BLaER1 (cell line): ENCODE measurements around the gene BCL7A.
"Not testable (repeated sequence)": the region's sequence is repeated elsewhere in the genome, so short reads cannot be mapped to it uniquely, and the experiment has no call there.

Experiments used
- H3K27ac ChIP-seq: shearing (Covaris generic); formaldehyde crosslinking; 2 replicates; pipeline ENCODE4 v1.8.1; 2022
- H3K27me3 ChIP-seq: shearing (Covaris generic); formaldehyde crosslinking; 2 replicates; pipeline ENCODE4 v1.8.1; 2022
- H3K36me3 ChIP-seq: shearing (Covaris generic); formaldehyde crosslinking; 2 replicates; pipeline ENCODE4 v1.8.1; 2022
- H3K4me1 ChIP-seq: shearing (Covaris generic); formaldehyde crosslinking; 2 replicates; pipeline ENCODE4 v1.8.1; 2022
- H3K4me2 ChIP-seq: shearing (Covaris generic); formaldehyde crosslinking; 2 replicates; pipeline ENCODE4 v1.8.1; 2022
- H3K4me3 ChIP-seq: shearing (Covaris generic); formaldehyde crosslinking; 2 replicates; pipeline ENCODE4 v1.8.1; 2022
- H3K9ac ChIP-seq: shearing (Covaris generic); formaldehyde crosslinking; 2 replicates; pipeline ENCODE4 v1.8.1; 2022
- H3K9me3 ChIP-seq: shearing (Covaris generic); formaldehyde crosslinking; 2 replicates; pipeline ENCODE4 v1.8.1; 2022
- H4K20me1 ChIP-seq: shearing (Covaris generic); formaldehyde crosslinking; 2 replicates; pipeline ENCODE4 v1.8.1; 2022
- Cebpa-rat ChIP-seq: shearing (Covaris generic); IDR thresholded peaks from 2 replicates; pipeline ENCODE4 v1.8.1; 2022

BCL7A gene

DNA sequence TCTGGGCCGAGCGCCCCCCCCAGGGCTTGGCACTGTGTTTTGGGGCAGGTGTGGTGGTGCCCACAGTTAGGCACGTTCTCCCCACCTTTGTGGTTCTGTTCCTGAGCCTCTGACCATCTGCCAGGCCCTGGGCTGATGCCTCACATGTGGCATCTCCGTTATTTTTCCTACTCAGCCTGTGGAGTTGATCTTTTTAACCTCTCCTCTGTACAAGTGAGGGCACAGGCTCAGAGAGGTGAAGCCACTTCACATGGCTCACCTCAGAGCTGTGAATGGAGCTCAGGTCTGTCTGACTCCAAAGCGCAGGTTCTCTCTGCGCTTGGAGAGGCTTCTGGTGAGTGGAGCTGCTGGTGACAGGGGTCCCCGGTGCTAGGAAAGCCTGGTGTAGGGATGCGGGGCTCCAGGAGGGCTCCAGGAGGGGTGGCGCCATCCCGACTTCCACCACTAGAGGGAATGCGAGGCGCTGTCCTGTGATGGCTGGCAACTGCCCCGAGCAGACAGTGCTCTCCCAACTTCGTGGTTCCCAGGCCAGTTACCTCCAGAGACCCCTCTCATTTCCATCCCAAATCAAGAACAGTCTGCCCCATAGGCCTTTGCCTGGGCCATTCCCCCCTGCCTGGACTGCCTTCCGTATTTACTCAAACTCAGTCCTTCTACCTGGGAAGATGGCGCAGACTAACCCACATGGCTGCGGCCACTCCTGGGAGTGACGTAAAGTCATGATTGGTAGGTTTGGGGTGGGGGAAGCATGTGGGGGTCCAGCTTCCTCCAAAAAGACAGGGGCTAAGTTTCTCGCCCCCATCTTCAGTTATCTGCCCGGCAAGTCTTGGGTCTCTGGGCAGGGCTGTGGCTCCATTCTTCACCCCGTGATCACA lies 9.9 kb downstream of the BCL7A start:
- no peak for TF ChIP-seq Cebpa-rat
- peak overlapping the region; percentile 75; the same call in 1 of the 2 replicates for H3K27ac ChIP-seq

DNA sequence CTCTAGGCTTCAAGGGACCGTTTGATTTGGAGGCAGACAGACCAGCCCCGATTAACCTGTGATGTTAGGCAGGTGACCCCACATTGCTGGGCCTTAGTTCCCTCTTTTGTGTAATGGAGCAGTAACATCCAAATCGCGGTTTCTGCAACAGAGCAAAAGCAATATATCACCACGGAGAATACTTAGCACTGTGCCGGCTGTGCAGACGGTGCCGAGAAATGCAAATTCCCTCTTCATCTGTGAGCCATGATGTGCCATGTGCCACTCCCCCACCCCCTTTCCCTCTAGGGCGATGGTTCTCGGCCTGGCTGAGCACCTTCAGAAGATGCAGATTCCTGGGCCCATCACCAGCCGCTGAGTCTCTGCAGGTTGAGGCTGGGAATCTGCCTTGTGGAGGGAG lies 10.9 kb downstream of the BCL7A start:
- TF ChIP-seq Cebpa-rat, result no peak
- no peak overlapping the region for H3K4me2 ChIP-seq
- no peaks in the 10 kb centered on the region for H3K9me3 ChIP-seq
- peaks cover 77% of the 10 kb centered on the region for H3K4me1 ChIP-seq
- H4K20me1 ChIP-seq, result peaks cover 100% of the 10 kb centered on the region
- no peak overlapping the region for H3K4me3 ChIP-seq
- no peak overlapping the region for H3K27ac ChIP-seq
- H3K27me3 ChIP-seq, result no peaks in the 10 kb centered on the region
- peaks cover 67% of the 10 kb centered on the region for H3K36me3 ChIP-seq
- no peak overlapping the region for H3K9ac ChIP-seq

More for the DNA sequence above, 9.9 kb downstream of the BCL7A start:
- Histone ChIP-seq H4K20me1 (peaks cover 100% of the 10 kb centered on the region), H3K4me1 (peaks cover 82% of the 10 kb centered on the region), H3K27me3 (no peaks in the 10 kb centered on the region), H3K9ac (no peak overlapping the region), H3K4me2 (peak overlapping the region; percentile 97), H3K36me3 (peaks cover 57% of the 10 kb centered on the region), H3K9me3 (no peaks in the 10 kb centered on the region), H3K4me3 (no peak overlapping the region)

DNA sequence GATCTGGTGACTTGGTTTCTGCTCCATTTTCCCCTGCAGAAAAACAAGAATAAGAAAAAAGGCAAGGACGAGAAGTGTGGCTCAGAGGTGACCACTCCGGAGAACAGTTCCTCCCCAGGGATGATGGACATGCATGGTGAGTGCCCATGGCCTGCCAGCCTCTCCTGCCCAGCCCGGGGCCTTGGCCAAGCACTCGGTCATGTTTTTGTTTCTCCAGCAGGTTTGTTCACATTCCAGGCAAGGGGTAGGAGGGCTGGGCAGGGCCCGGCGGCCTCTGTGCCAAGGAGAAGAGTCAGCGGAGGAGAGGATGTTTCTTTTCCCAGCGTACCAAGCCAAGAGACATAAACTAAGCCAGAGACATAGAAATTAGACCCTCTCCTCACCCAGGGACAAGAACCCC lies 13.6 kb downstream of the BCL7A start:
- Histone ChIP-seq H3K36me3 (peaks cover 94% of the 10 kb centered on the region), H3K9ac (no peak overlapping the region), H4K20me1 (peaks cover 97% of the 10 kb centered on the region), H3K4me2 (peak overlapping the region; percentile 16; the same call in 1 of the 2 replicates), H3K4me1 (peaks cover 71% of the 10 kb centered on the region), H3K27me3 (no peaks in the 10 kb centered on the region), H3K27ac (peak overlapping the region; percentile 23; the same call in 1 of the 2 replicates), H3K4me3 (no peak overlapping the region), H3K9me3 (no peaks in the 10 kb centered on the region)
- TF ChIP-seq Cebpa-rat, result no peak

DNA sequence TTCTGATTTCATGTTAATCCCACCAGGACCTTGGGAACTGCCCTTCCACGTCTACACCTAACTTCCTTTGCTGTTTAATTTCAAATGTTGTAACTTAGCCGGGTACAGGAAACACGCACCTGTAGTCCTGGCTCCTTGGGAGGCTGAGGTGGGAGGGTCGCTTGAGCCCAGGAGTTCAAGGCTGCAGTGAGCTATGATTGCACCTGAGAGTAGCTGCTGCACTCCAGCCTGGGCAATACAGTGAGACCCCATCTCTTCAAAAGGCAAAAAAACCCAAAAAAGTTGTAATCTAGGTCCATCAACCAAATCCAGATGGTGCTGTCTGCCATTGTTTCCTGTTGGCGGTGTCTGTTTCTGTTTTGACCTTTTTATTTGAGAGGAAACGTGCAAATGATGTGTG lies 14.5 kb downstream of the BCL7A start:
- peaks cover 97% of the 10 kb centered on the region for H4K20me1 ChIP-seq
- H3K9ac ChIP-seq, result no peak overlapping the region
- H3K36me3 ChIP-seq, result peaks cover 97% of the 10 kb centered on the region
- H3K4me1 ChIP-seq, result peaks cover 71% of the 10 kb centered on the region
- no peak for TF ChIP-seq Cebpa-rat
- no peak overlapping the region for H3K4me2 ChIP-seq
- no peak overlapping the region for H3K4me3 ChIP-seq
- H3K9me3 ChIP-seq, result no peaks in the 10 kb centered on the region
- no peak overlapping the region for H3K27ac ChIP-seq
- H3K27me3 ChIP-seq, result no peaks in the 10 kb centered on the region

DNA sequence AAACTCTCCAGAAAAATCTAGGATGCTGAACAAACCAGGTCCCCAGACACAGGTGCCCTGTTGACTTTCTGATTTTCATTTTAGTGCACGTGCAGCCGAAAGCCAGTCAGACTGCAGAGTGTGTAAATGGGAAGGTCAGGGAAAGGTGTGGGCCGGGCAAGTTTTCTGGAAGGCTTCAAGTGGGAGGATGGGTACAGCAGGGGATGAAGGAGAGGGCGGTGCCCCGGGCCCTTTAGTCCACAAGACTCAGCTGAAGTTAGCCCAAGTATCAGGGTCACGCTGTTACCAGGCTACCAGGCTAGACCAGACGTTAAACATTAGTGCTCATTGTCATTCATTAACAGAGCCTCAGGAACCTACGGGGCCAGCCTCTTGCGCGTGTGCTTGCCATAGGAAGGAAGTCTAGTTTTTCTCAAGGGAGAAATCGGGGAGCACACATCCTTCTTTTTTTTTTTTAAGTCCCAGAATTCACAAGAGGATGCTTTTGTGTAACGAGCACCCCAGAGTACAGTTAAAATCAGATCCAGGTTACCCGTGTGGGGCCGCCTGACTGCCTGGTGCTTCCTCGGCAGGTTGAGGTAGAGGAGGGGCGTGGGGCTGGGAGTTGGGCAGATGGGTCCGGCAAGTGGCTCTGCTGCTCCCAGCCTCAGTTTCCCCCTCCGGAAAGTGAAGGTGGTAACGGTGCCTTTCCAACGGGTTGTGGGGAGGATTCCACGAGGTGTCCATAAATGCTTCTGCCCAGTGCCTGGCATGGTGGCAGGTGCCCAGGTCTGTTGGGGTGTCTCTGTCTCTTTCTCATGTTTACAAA lies 19.1 kb downstream of the BCL7A start:
- no peak for TF ChIP-seq Cebpa-rat
- Histone ChIP-seq H3K4me2 (peak overlapping the region; percentile 63), H3K27me3 (no peaks in the 10 kb centered on the region), H3K27ac (peak overlapping the region; percentile 52), H3K36me3 (peaks cover 99% of the 10 kb centered on the region), H3K9ac (peak overlapping the region; percentile 38; the same call in 1 of the 2 replicates), H3K4me1 (peaks cover 47% of the 10 kb centered on the region), H3K9me3 (no peaks in the 10 kb centered on the region), H3K4me3 (no peak overlapping the region), H4K20me1 (peaks cover 92% of the 10 kb centered on the region)

DNA sequence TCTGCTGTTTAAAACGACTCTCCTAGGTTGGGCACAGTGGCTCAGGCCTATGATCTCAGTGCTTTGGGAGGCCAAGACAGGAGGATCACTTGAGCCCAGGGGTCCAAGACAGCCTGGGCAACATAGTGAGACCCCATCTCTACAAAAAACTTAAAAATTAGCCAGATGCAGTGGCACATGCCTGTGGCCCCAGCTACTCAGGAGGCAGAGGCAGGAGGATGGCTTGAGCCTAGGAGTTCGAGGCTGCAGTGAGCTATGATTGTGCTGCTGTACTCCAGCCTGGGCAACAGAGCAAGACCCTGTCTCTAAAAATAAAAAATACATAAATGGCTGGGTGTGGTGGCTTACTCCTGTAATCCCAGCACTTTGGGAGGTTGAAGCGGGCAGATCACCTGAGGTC lies 19.8 kb downstream of the BCL7A start:
- Histone ChIP-seq H3K4me2 (peak overlapping the region; percentile 63), H3K4me1 (peaks cover 40% of the 10 kb centered on the region), H3K36me3 (peaks cover 99% of the 10 kb centered on the region), H4K20me1 (peaks cover 92% of the 10 kb centered on the region), H3K27ac (peak overlapping the region; percentile 52; the same call in 1 of the 2 replicates)
- not testable (repeated sequence) for H3K9me3 ChIP-seq, H3K9ac ChIP-seq, H3K27me3 ChIP-seq, H3K4me3 ChIP-seq

DNA sequence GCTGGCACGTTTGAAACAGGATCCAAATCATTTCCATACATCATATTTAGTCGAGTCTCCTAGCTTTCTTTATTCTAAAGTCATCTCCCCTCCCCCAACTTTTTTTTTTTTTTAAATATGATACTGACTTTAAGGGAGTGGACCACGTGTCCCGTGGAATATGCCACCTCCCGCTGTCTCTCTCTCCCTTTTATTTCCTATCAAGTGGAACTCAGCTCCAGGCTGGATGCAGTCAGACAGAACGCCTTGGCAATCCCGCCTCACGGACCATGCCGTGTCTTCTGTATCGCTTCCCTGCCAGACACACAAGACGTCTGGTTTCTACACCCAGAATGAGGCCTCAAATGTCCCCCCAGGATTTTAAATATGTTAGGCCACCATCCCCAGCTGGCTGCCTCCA lies 21.2 kb downstream of the BCL7A start:
- no peak overlapping the region for H3K27ac ChIP-seq
- H3K4me3 ChIP-seq, result no peak overlapping the region
- no peak for TF ChIP-seq Cebpa-rat
- peaks cover 99% of the 10 kb centered on the region for H3K36me3 ChIP-seq
- peaks cover 33% of the 10 kb centered on the region for H3K4me1 ChIP-seq
- no peaks in the 10 kb centered on the region for H3K27me3 ChIP-seq
- peaks cover 90% of the 10 kb centered on the region for H4K20me1 ChIP-seq
- H3K9me3 ChIP-seq, result no peaks in the 10 kb centered on the region
- H3K4me2 ChIP-seq, result no peak overlapping the region
- no peak overlapping the region for H3K9ac ChIP-seq

DNA sequence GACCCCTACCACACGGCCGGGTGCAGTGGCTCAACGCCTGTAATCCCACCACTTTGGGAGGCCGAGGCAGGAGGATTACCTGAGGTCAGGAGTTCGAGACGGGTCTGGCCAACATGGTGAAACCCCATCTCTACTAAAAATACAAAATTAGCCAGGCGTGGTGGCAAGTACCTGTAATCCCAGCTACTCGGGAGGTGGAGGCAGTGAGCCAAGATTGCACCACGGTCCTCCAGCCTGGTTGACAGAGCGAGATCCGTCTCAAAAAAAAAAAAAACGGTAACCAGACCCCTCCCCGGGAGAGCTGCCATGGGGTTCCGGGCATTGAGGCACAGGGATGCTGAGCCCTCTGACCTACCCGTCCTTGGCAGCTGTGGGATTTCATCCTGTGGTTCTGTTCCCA lies 21.8 kb downstream of the BCL7A start:
- H3K4me3 ChIP-seq, result no peak overlapping the region
- H4K20me1 ChIP-seq, result peaks cover 90% of the 10 kb centered on the region
- no peak for TF ChIP-seq Cebpa-rat
- peaks cover 28% of the 10 kb centered on the region for H3K4me1 ChIP-seq
- H3K27ac ChIP-seq, result no peak overlapping the region
- no peak overlapping the region for H3K4me2 ChIP-seq
- H3K36me3 ChIP-seq, result peaks cover 99% of the 10 kb centered on the region
- no peaks in the 10 kb centered on the region for H3K27me3 ChIP-seq
- no peak overlapping the region for H3K9ac ChIP-seq
- H3K9me3 ChIP-seq, result no peaks in the 10 kb centered on the region

DNA sequence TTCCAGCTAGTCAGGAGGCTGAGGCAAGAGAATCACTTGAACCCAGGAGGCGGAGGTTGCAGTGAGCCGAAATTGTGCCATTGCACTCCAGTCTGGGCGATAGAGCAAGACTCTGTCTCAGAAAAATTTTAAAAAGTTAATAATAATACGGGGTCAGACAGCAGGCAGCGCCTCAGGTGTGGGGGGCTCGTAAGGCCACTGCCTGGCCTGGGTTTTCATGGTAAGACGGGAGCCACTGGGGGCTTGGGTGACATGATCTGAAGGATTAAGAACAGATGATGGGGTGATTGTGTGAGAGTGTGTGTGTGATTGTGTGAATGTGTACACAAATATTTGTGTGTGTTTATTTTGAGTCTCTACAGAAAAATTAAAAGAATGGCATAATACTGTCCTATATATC lies 23.6 kb downstream of the BCL7A start:
- peaks cover 14% of the 10 kb centered on the region for H3K4me1 ChIP-seq
- H3K36me3 ChIP-seq, result peaks cover 99% of the 10 kb centered on the region
- peaks cover 88% of the 10 kb centered on the region for H4K20me1 ChIP-seq
- no peak overlapping the region for H3K9ac ChIP-seq
- H3K9me3 ChIP-seq, result no peaks in the 10 kb centered on the region
- H3K27ac ChIP-seq, result no peak overlapping the region
- no peak overlapping the region for H3K4me2 ChIP-seq
- H3K4me3 ChIP-seq, result no peak overlapping the region
- H3K27me3 ChIP-seq, result no peaks in the 10 kb centered on the region
- TF ChIP-seq Cebpa-rat, result no peak

DNA sequence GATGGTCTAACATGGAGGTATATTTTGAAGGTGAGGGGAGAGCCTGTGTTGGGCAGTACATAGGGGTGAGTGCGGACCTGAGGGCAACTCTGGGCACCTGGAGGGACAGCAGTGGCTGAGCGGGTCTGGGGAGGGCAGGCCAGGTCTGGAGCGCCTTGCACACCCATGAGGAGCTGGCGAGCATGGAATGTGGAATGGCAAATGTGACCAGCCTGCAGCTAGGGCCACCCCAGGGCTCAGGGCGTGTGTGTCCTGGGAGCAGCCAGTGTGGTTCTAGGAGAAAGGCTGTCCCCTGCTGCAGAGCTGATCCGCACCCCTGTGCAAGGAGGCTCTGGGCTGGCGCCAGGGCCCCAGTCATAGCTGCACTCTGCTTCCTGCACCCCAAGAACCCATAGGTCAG lies 24.5 kb downstream of the BCL7A start:
- H3K9me3 ChIP-seq, result no peaks in the 10 kb centered on the region
- H3K4me2 ChIP-seq, result no peak overlapping the region
- H3K36me3 ChIP-seq, result peaks cover 99% of the 10 kb centered on the region
- H3K27ac ChIP-seq, result no peak overlapping the region
- H4K20me1 ChIP-seq, result peaks cover 88% of the 10 kb centered on the region
- no peak overlapping the region for H3K4me3 ChIP-seq
- no peak overlapping the region for H3K9ac ChIP-seq
- peaks cover 6% of the 10 kb centered on the region for H3K4me1 ChIP-seq
- TF ChIP-seq Cebpa-rat, result no peak
- H3K27me3 ChIP-seq, result no peaks in the 10 kb centered on the region
